Esophagus squamous epithelium (tissue), 4 donors: ENCODE data around the gene EHD2.

Source experiments
- CTCF ChIP-seq, 6 experiments: fragments of 450-650 bp in 4 of 6; fragments of 200-600 bp in 2 of 6; sonication (generic) in 2 of 6; IDR thresholded peaks; one replicate each; pipeline ENCODE4 v1.5.1; 2016 to 2019; ENCODE audit warnings: antibody characterized with exemption in 6 of 6, mild to moderate bottlenecking in 4 of 6, moderate library complexity in 4 of 6
- POLR2A ChIP-seq, 4 donors: fragments of 450-650 bp; IDR thresholded peaks; one replicate each; pipeline ENCODE4 v1.6.1; 2017; ENCODE audit warnings: antibody characterized with exemption in 4 of 4, mild to moderate bottlenecking in 4 of 4, moderate library complexity in 3 of 4

GRCh38 chr19:47778049-47778953 lies 65.1 kb downstream of the EHD2 start, which contains the start of gene SELENOW:
- TF ChIP-seq CTCF (IDR thresholded peaks at IDR 0.05): peak in 1 of 6 experiments; percentile 8
- TF ChIP-seq POLR2A (IDR thresholded peaks at IDR 0.05): peak in 3 of 4 donors; percentile 62 to 97 (median 95)
